AG10803 (cell line): Measurements from ENCODE around the gene RBKS.

Experiments
- DNase-seq: peaks from one replicate; pipeline ENCODE4 v3.0.0; 2010; ENCODE audit warnings: low read depth
- H3K4me3 ChIP-seq: 2 replicates; pipeline ENCODE4 v1.5.1; 2011; ENCODE audit warnings: mild to moderate bottlenecking, low read length, control low read depth
- TF ChIP-seq, protein P1 (sequence below): conservative IDR thresholded peaks from 2 replicates; pipeline ENCODE4 v1.5.1; 2011; ENCODE audit warnings: mild to moderate bottlenecking, low read length, control low read depth, inconsistent platforms

Gene RBKS

GRCh38 chr2:27736890-27737204 lies 153.3 kb downstream of the RBKS start:
- DNase-seq = no peak
- no peak overlapping the region for H3K4me3 ChIP-seq
- TF ChIP-seq, protein P1, sequence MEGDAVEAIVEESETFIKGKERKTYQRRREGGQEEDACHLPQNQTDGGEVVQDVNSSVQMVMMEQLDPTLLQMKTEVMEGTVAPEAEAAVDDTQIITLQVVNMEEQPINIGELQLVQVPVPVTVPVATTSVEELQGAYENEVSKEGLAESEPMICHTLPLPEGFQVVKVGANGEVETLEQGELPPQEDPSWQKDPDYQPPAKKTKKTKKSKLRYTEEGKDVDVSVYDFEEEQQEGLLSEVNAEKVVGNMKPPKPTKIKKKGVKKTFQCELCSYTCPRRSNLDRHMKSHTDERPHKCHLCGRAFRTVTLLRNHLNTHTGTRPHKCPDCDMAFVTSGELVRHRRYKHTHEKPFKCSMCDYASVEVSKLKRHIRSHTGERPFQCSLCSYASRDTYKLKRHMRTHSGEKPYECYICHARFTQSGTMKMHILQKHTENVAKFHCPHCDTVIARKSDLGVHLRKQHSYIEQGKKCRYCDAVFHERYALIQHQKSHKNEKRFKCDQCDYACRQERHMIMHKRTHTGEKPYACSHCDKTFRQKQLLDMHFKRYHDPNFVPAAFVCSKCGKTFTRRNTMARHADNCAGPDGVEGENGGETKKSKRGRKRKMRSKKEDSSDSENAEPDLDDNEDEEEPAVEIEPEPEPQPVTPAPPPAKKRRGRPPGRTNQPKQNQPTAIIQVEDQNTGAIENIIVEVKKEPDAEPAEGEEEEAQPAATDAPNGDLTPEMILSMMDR = no peak

DNA sequence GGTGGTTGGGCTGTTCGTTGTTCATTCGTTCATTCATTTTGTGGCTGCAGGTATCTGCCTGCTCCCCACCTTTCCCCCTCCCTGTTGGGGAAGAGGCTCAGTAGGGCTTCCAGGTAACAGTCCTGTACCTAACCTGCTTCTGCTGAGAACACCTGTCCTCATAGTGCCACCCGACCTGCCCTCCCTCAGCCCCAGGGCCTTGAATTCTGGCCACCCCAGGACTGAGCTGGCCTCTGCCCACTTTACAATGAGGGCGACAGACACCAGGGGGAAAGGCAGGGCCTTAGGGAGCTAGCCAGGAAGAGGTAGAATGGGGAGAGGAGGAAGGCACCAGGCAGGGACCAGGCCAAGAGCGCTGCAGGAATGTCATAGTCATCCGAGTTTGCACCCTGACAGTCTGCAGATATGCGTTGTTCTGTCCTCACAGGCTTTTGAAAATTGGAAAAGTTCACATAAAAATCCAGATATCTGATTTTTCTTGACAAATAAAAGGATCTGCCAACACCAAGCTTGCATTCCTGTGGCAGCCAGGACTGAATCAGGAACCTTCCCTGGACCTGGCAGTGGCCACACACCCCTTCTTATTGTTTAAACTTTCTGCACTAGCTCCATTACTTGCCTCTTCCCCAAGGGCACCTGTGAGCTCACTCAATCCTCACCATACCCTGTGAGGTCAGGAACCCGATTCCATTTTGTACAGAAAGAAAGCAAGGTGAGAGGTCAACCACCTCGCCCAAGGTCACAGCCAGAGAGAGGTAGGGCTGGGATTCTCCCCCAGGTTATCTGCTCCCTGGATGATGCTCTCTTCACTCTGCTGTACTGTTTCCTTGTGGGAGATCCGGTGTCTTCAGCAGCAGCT lies 153.9 kb downstream of the RBKS start:
- H3K4me3 ChIP-seq = peak overlapping the region; percentile 60
- no peak for DNase-seq
- TF ChIP-seq, protein P1 = no peak

GRCh38 chr2:27735263-27735904 lies 154.8 kb downstream of the RBKS start:
- TF ChIP-seq, protein P1 = no peak
- DNase-seq = peak; percentile 76
- peak overlapping the region; percentile 60 for H3K4me3 ChIP-seq

- TF ChIP-seq, protein P1 = no peak
- no peak overlapping the region for H3K4me3 ChIP-seq
- no peak for DNase-seq
Observed at GRCh38 chr2:27734305-27734704, 155.9 kb downstream of the RBKS start.
